WI38 (cell line): Measurements from ENCODE around the gene FRMD4A.
"Not testable (repeated sequence)": the region's sequence is repeated elsewhere in the genome, so short reads cannot be mapped to it uniquely, and the experiment has no call there.

Experiments used
- H3K4me3 ChIP-seq: 2 replicates; pipeline ENCODE4 v1.5.1; 2011; ENCODE audit warnings: low read depth, mild to moderate bottlenecking, control low read depth, low read length
- TF ChIP-seq, protein P1 (sequence below): IDR thresholded peaks from 2 replicates; pipeline ENCODE4 v1.5.1; 2012; ENCODE audit warnings: low read depth, mild to moderate bottlenecking, control low read depth, low read length

The FRMD4A gene

DNA sequence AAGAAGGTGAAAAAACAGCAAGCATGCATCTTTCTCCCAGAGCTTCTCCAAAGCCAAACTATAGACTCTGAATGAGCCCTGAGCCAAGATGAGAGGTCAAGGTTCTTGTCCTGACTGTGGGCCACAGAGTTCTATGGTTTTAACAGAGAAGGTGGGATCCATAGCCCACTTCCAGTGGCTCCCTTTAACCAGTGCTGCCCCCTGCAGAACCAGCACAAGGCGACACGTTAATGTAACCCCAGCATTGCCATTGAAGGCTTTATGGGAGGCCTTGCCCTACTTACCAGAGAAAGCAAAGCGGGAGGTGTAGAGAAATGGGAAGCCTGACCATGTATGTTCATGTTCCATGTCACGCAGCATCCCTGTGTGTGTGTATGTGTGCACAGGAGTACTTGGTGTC, 500.3 kb downstream of the FRMD4A start:
- TF ChIP-seq, protein P1, sequence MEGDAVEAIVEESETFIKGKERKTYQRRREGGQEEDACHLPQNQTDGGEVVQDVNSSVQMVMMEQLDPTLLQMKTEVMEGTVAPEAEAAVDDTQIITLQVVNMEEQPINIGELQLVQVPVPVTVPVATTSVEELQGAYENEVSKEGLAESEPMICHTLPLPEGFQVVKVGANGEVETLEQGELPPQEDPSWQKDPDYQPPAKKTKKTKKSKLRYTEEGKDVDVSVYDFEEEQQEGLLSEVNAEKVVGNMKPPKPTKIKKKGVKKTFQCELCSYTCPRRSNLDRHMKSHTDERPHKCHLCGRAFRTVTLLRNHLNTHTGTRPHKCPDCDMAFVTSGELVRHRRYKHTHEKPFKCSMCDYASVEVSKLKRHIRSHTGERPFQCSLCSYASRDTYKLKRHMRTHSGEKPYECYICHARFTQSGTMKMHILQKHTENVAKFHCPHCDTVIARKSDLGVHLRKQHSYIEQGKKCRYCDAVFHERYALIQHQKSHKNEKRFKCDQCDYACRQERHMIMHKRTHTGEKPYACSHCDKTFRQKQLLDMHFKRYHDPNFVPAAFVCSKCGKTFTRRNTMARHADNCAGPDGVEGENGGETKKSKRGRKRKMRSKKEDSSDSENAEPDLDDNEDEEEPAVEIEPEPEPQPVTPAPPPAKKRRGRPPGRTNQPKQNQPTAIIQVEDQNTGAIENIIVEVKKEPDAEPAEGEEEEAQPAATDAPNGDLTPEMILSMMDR: no peak
- H3K4me3 ChIP-seq: no peak overlapping the region

DNA sequence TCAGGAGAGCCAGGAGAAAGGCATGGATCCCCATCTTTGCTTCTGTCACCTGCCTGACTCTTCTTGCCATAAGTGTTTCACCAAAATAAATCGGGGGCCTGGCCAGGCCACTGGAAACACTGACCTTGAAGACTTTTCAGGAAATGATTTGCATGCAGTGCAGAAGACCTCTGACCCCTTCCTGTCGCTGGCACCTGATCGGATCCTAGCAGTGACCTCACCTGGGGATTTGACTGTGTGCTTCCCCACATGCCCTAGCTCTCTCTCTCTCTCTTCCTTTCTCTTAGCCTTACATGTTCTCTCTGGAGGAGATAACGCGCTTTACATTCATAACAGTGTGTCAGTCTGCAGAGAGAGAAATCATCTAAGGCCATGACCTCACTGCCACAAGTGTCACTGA, 500.9 kb downstream of the FRMD4A start:
- H3K4me3 ChIP-seq: no peak overlapping the region
- TF ChIP-seq, protein P1: no peak

DNA sequence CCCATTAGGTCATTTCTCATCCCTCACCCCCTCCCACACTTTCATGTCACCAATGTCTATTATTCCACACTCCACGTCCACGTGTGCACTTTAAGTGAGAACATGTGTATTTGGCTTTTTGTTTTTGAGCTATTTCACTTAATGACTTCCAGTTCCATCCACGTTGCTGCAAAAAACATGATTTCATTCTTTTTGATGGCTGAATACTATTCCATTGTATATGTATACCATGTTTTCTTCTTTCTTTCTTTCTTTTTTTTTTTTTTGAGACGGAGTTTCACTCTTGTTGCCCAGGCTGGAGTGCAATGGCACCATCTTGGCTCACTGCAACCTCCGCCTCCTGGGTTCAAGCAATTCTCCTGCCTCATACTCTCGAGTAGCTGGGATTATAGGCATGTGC, 502.4 kb downstream of the FRMD4A start:
- not testable (repeated sequence) for H3K4me3 ChIP-seq

DNA sequence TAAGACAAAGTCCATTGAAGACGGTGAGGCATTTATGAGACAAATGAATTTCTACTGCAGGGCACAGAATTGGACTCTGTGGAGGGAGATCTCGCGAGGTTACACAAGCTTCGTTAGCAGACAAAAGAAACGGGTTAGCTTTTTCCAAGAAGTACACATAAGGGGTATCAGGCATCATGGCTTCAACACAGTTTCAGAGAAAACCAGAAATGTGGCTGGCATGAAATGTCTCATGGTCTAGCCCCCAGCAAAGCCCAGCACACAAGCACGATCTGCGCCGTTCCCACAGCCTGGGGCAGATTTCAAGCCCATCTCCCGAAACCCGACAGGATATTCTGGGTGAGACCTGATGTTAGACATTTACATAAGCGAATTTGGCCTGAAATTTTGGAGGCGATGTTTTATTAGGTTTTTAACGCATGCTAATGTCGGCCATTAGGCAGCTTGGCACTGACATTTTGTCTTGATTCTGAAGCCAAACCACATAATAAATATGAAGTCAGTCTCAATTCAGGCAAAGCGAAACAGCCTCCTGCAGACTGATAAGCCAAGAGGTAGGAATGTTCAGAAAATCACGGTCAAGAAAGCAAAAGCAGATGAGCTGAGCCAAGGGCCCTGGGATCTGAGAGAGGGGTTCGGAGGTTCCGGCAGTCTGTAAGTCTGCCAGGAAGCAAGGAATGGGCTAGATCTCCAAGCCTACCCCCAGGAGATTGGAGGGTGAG, 503.5 kb downstream of the FRMD4A start:
- TF ChIP-seq, protein P1: no peak
- no peak overlapping the region for H3K4me3 ChIP-seq

DNA sequence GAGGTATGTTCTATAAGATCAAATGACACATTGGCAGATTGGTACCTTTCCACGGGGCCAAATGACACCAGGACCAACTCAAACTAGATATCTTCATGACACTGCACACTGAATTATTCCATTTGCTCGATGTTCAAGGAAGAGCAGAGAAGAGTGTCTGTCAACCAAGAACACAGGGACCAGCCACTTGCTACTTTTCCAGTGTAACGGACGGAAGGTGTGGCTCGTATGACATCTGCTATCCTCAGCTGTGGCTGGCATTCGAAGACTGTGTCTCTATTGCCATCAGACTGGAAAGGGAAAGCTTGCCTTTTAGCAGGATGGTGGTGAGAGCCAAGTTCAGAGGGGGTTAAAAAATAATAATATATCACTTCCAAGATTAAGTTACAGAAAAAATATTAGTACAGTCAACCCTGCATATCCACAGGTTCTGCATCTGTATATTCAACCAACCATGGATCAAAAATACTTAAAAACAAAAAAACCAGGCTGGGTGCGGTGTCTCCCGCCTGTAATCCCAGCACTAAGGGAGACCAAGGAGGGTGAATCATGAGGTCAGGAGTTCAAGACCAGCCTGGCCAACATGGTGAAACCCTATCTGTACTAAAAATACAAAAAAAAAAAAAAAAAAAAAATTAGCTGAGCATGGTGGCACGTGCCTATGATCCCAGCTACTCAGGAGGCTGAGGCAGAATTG, 506.9 kb downstream of the FRMD4A start:
- no peak overlapping the region for H3K4me3 ChIP-seq
- TF ChIP-seq, protein P1: no peak

DNA sequence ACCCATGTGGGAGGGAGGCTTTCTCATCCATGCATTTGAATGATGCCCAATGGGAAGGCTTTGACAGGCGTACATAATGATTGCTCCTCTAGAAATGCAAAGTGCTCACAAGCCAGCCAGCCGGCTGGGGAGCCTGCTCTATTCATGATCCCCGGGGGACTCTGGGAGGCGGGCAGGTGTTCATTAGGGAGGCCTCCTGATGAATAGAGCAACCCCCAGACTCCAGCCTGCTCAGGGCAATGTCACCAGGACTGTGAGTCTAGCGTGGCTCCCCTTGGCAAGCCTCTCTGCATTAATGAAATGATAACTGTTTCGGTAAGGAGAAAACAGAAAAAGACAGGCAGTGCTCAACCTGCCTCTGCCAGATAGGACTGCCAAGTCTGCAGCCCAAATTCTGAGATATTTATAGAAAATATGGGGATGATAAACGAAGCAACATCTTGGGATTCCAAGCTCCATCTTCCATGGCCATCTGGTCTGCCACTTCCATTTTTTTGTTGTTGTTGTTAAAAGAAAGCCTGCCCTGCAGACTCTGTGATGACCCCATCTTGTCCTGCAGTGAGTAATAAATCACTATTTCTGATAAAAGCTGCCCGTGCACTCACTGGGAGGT, 507.5 kb downstream of the FRMD4A start:
- TF ChIP-seq, protein P1: no peak

DNA sequence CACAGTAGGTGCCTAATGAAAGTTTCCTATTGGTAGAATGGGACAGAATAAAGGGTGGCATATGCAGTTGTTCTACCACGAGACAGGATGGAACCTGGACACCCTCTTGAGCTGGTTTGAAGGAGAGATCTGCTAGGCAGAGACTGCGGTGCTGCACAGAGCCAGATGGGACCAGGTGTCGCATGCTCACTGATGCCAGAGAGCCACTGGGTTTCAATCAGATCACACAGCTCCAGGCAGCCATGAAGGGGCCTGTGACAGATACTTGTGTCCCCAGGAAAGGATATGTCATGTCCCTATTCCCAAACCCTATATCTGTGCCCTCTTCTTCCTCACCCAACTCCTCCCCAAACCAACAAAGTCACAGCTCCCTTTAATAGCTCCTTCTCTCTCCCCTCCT, 508.2 kb downstream of the FRMD4A start:
- TF ChIP-seq, protein P1: no peak
- no peak overlapping the region for H3K4me3 ChIP-seq

More for the DNA sequence above, 507.5 kb downstream of the FRMD4A start:
- H3K4me3 ChIP-seq: no peak overlapping the region
